K562 (cell line): ENCODE data around the gene RNF215. TPM values are rescaled to one million over a fixed set of nuclear protein-coding genes. Genes with fewer than 3 reads are reported as not detected.
A peak's percentile ranks its signal among the peaks of the same experiment; 100 is the strongest.

Experiments used
- ARID4B ChIP-seq: sonication (generic); formaldehyde crosslinking; IDR thresholded peaks from 2 replicates; pipeline ENCODE4 v1.8.0; 2022; ENCODE audit warnings: mild to moderate bottlenecking, missing genetic modification reagents
- CBX1 ChIP-seq: sonication (generic); IDR thresholded peaks from 2 replicates; pipeline ENCODE4 v1.6.1; 2016; ENCODE audit warnings: antibody characterized with exemption, low read depth, mild to moderate bottlenecking
- KLF6 ChIP-seq: fragments of 250-450 bp; sonication (Bioruptor Pico); IDR thresholded peaks from 2 replicates; pipeline ENCODE4 v1.4.0; 2020; ENCODE audit warnings: mild to moderate bottlenecking, moderate library complexity, borderline replicate concordance
- RCOR1 ChIP-seq, 2 experiments: IDR thresholded peaks; 2 replicates each; pipeline ENCODE4 v1.6.1; 2012; ENCODE audit warnings: low read depth in 2 of 2, low read length in 2 of 2, borderline replicate concordance in 1 of 2, improper control_type of control experiment in 1 of 2
- U2AF1 ChIP-seq: fragments of 200-400 bp; formaldehyde crosslinking; optimal IDR thresholded peaks from 2 replicates; pipeline ENCODE3; 2017; ENCODE audit warnings: mild to moderate bottlenecking, low read depth, low read length, moderate library complexity
- ZNF282 ChIP-seq: sonication (generic); formaldehyde crosslinking; IDR thresholded peaks from 2 replicates; pipeline ENCODE4 v1.8.1; 2023; ENCODE audit warnings: missing genetic modification reagents
- ZNF584 ChIP-seq: fragments of 200-800 bp; sonication (Bioruptor generic); IDR thresholded peaks from 2 replicates; pipeline ENCODE4 v1.6.1; 2016; ENCODE audit warnings: low read depth, mild to moderate bottlenecking, missing genetic modification characterization, missing compliant biosample characterization
- polyA plus RNA-seq, 8 experiments: library from polyadenylated mRNA; depleted of rRNA in 4 of 8; stranded (reverse) in 5 of 8; unstranded in 3 of 8; fragments of >200 nt; fragmentation: Nextera tagmentation in 2 of 8; fragmentation: Illumina TruSeq in 1 of 8; extraction: Ambion mirVana in 2 of 8; extraction: Trizol in 1 of 8; gene quantifications; 2 replicates each; pipeline versions ENCODE4 v1.2.1 to v1.2.3, GENCODE V29; 2011 to 2014; ENCODE audit warnings: inconsistent platforms in 1 of 8, missing spikeins in 1 of 8
- total RNA-seq, 7 experiments: library from RNA; depleted of rRNA in 6 of 7; stranded (reverse); fragments of >200 nt in 6 of 7; fragmentation: Illumina TruSeq in 2 of 7; extraction: Trizol in 2 of 7; gene quantifications; 2 replicates each; pipeline versions ENCODE4 v1.2.1 to v1.2.3, GENCODE V29; 2011 to 2021; ENCODE audit warnings: low replicate concordance in 1 of 7

The RNF215 gene
- total and polyA plus RNA-seq, 9 of the 15 experiments (the other 6 are each of a cell fraction or from before 2014, with no cell fraction given), result 0.08 to 9.8 (median 2.7) TPM

- TF ChIP-seq KLF6 (CRISPR knock-in tag), result no peak
- TF ChIP-seq U2AF1, result no peak
- peak in 1 of 2 experiments; percentile 77; a peak in 2 of 4 replicates for TF ChIP-seq RCOR1 (IDR thresholded peaks at IDR 0.05; ENCODE audit: borderline replicate concordance in 1 of 2, low read depth in 2 of 2, low read length in 2 of 2)
- TF ChIP-seq ZNF282 (CRISPR knock-in tag), result no peak
- TF ChIP-seq ARID4B (CRISPR knock-in tag), result 0 out of 2 replicates have a peak, but pooled peaks have one; percentile 40
- 0 out of 2 replicates have a peak, but pooled peaks have one; percentile 21 for TF ChIP-seq CBX1
- TF ChIP-seq ZNF584 (CRISPR knock-in tag), result no peak
Measured at GRCh38 chr22:30426388-30427353, 39.5 kb upstream of the RNF215 start (continued).
